Ishikawa (cell line): Measurements from ENCODE around the gene ENPP1.

Experiments used
- CREB1 ChIP-seq: IDR thresholded peaks from 2 replicates; pipeline ENCODE4 v1.6.1; 2012; ENCODE audit warnings: low read depth
- EP300 ChIP-seq: IDR thresholded peaks from 2 replicates; pipeline ENCODE4 v1.6.1; 2012; ENCODE audit warnings: borderline replicate concordance
- NFIC ChIP-seq: IDR thresholded peaks from 2 replicates; pipeline ENCODE4 v1.6.1; 2012
- YY1 ChIP-seq: IDR thresholded peaks from 2 replicates; pipeline ENCODE4 v1.6.1; 2012; ENCODE audit warnings: low read depth
- ZBTB7A ChIP-seq: IDR thresholded peaks from 2 replicates; pipeline ENCODE4 v1.6.1; 2012; ENCODE audit warnings: low read depth

GRCh38 chr6:131780600-131780999 lies 27.2 kb upstream of the ENPP1 start:
- TF ChIP-seq YY1, result no peak
- TF ChIP-seq CREB1, result no peak
- no peak for TF ChIP-seq NFIC
- no peak for TF ChIP-seq EP300
- no peak for TF ChIP-seq ZBTB7A
